Psoas muscle (tissue), 8 donors: ENCODE results near the gene POMP. TPM values are rescaled to one million over a fixed set of nuclear protein-coding genes. Genes with fewer than 3 reads are reported as not detected.
"Not testable (repeated sequence)": the region's sequence is repeated elsewhere in the genome, so short reads cannot be mapped to it uniquely, and the experiment has no call there.

Experiments
- ATAC-seq, 4 donors: fragments of 200-7000 bp; cut with Tn5 transposase; one replicate each; pipeline ENCODE4 v1.9.1; 2020; ENCODE audit warnings: moderate library complexity in 3 of 4, mild to moderate bottlenecking in 2 of 4
- DNase-seq, 2 donors: peaks; one replicate each; pipeline ENCODE4 v3.0.0-alpha.2; 2020
- H3K27ac ChIP-seq: fragments of 200-600 bp; one replicate; pipeline ENCODE4 v1.8.0; 2022
- H3K27me3 ChIP-seq, 3 donors: fragments of 200-600 bp in 1 of 3; one replicate each; pipeline versions ENCODE4 v1.6.1 to v1.8.0; 2013 to 2022; ENCODE audit warnings: low read length in 2 of 3, mild to moderate bottlenecking in 2 of 3, moderate library complexity in 1 of 3; ENCODE audit not compliant: insufficient read depth in 3 of 3
- H3K36me3 ChIP-seq, 2 donors: fragments of 200-600 bp in 1 of 2; one replicate each; pipeline versions ENCODE4 v1.6.1 to v1.8.0; 2013 to 2022; ENCODE audit warnings: low read depth in 1 of 2, mild to moderate bottlenecking in 1 of 2, moderate library complexity in 1 of 2; ENCODE audit not compliant: insufficient read depth in 1 of 2
- H3K4me1 ChIP-seq: fragments of 200-600 bp; one replicate; pipeline ENCODE4 v1.8.0; 2022
- H3K4me3 ChIP-seq: fragments of 200-600 bp; one replicate; pipeline ENCODE4 v1.8.0; 2022; ENCODE audit warnings: mild to moderate bottlenecking
- H3K9me3 ChIP-seq: fragments of 200-600 bp; one replicate; pipeline ENCODE4 v1.8.0; 2022
- WGBS, 3 donors: extraction: QIAGEN DNeasy Blood & Tissue Kit; methylation state at CpG; one replicate each; pipeline versions ENCODE4 v1.1.6 to v1.1.7; 2013; 5-methylcytosine and 5-hydroxymethylcytosine counted together
- intact Hi-C, 2 donors: fragments of 100-400 bp; cut with DNase I; formaldehyde crosslinking; loops; one replicate each; pipeline versions ENCODE4 v1.11.0 to v1.14.2; 2022
- polyA plus RNA-seq, 3 donors: library from polyadenylated mRNA; stranded (reverse); fragments of 200-250 nt; gene quantifications; one replicate each; pipeline ENCODE4 v1.2.3, GENCODE V29; 2013
- total RNA-seq, 4 donors: library from RNA; stranded (reverse); fragmentation: NEBNext Ultra II Directional in 2 of 4; extraction: Animal tissue kit (Norgen Biotek cat#: 25700) in 2 of 4; gene quantifications; one replicate each; pipeline versions ENCODE4 v1.2.1 to v1.2.4, GENCODE V29; 2021 to 2023
- TF ChIP-seq, protein P1 (sequence below): fragments of 200-600 bp; IDR thresholded peaks from one replicate; pipeline ENCODE4 v1.8.0; 2022; ENCODE audit warnings: antibody characterized with exemption
- donor health status: healthy with polysubstance abuse.
- donor health status: DM: no; HTN: no; CAD: no; lungs with moderate emphysema.
- donor health status: Bipolar disorder and iron deficiency.
- donor health status: healthy.
- donor health status: DM: yes; HTN: yes; CAD: no.
- donor health status: DM: no; HTN: no; CAD: no.
- donor health status: DM: no; HTN: no; CAD: no.
- donor health status: DM: yes; HTN: yes; CAD: no.

Gene POMP
- total and polyA plus RNA-seq, 7 donors = 76.3 to 351 (median 128) TPM

DNA sequence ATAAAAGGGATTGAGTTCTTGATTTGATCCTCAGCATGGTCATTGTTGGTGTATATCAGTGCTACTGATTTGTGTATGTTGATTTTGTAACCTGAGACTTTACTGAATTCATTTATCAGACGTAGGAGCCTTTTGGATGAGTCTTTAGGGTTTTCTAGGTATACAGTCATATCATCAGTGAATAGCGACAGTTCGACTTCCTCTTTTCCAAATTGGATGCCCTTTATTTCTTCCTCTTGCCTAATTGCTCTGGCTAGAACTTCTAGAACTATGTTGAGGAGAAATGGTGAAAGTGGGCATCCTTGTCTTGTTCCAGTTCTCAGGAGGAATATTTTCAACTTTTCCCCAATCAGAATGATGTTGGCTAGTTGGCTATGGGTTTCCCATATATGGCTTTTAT is 27.0 kb downstream of the POMP start:
- 67 to 75% (median 71%) methylated on average over 3 of the region's 3 CpGs for WGBS, 3 donors
- DNase-seq (no peak), ATAC-seq (no peak)
- H3K27ac ChIP-seq = no peak overlapping the region
- peaks cover 4% of the 10 kb centered on the region for H3K9me3 ChIP-seq
- H3K27me3 ChIP-seq = no peaks in the 10 kb centered on the region
- no peaks in the 10 kb centered on the region for H3K4me1 ChIP-seq
- peaks cover 0 to under 1% of the 10 kb centered on the region in 2 donors for H3K36me3 ChIP-seq
- TF ChIP-seq, protein P1, sequence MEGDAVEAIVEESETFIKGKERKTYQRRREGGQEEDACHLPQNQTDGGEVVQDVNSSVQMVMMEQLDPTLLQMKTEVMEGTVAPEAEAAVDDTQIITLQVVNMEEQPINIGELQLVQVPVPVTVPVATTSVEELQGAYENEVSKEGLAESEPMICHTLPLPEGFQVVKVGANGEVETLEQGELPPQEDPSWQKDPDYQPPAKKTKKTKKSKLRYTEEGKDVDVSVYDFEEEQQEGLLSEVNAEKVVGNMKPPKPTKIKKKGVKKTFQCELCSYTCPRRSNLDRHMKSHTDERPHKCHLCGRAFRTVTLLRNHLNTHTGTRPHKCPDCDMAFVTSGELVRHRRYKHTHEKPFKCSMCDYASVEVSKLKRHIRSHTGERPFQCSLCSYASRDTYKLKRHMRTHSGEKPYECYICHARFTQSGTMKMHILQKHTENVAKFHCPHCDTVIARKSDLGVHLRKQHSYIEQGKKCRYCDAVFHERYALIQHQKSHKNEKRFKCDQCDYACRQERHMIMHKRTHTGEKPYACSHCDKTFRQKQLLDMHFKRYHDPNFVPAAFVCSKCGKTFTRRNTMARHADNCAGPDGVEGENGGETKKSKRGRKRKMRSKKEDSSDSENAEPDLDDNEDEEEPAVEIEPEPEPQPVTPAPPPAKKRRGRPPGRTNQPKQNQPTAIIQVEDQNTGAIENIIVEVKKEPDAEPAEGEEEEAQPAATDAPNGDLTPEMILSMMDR = no peak
- intact Hi-C loops = no loop called here
- H3K4me3 ChIP-seq = no peak overlapping the region

- H3K4me1 ChIP-seq, H3K4me3 ChIP-seq, DNase-seq, H3K27me3 ChIP-seq, intact Hi-C loops, H3K27ac ChIP-seq, ATAC-seq, H3K9me3 ChIP-seq: not testable (repeated sequence)
- 45 to 59% (median 50%) methylated on average over 11 of the region's 11 CpGs for WGBS, 3 donors
- H3K36me3 ChIP-seq = peaks cover 0 to 26% of the 10 kb centered on the region in 2 donors
Observed at GRCh38 chr13:28693605-28694491, 34.9 kb downstream of the POMP start.

DNA sequence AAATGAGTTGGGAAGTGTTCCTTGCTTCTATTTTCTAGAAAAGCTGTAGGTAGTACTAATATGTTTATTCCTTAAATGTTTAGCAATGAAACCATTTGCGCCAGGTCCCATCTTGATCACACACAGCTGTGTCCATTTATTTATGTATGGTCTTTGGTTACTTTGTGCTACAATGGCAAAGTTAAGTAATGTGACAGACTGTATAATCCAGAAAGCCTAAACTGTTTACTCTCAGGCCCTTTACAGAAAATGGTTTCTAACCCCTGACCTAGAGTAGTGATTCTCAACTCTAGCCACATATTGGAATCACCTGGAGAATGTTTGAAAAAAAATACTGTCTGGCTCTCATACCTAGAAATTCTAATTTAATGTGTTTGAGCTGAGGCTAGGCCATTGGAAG is 38.5 kb downstream of the POMP start:
- DNase-seq (no peak), ATAC-seq (no peak)
- H3K9me3 ChIP-seq = no peaks in the 10 kb centered on the region
- H3K4me1 ChIP-seq = no peaks in the 10 kb centered on the region
- TF ChIP-seq, protein P1 = no peak
- intact Hi-C loops = no loop called here
- no peaks in the 10 kb centered on the region for H3K27me3 ChIP-seq
- WGBS, 3 donors = 97 to 100% (median 97%) methylated on average over 1 of the region's 1 CpG
- no peak overlapping the region for H3K27ac ChIP-seq
- H3K4me3 ChIP-seq = no peak overlapping the region
- H3K36me3 ChIP-seq = peaks cover 5 to 62% of the 10 kb centered on the region in 2 donors

DNA sequence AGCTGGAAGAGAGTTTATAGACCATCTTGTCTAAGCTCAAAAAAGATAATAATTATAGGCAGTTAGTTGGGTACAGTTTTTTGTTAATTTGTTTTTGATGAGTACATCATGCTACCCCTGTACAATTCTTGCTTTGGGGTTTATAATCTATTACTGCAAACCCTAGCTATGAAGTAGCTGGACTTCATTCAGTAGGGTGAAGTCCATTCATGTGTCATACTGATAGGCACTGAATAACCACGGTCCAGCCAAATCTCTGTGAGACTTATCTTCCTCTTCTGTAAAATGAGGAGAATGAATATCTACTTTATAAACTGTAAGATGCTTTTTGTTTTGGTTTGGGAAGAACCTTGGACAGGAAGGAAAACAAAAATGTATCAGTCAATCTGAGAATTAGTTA is 40.3 kb downstream of the POMP start:
- DNase-seq (no peak), ATAC-seq (no peak)
- no peaks in the 10 kb centered on the region for H3K27me3 ChIP-seq
- no peaks in the 10 kb centered on the region for H3K9me3 ChIP-seq
- TF ChIP-seq, protein P1 = no peak
- no peak overlapping the region for H3K4me3 ChIP-seq
- intact Hi-C loops = no loop called here
- H3K4me1 ChIP-seq = no peaks in the 10 kb centered on the region
- peaks cover 5 to 80% of the 10 kb centered on the region in 2 donors for H3K36me3 ChIP-seq
- WGBS, 3 donors = 88 to 95% (median 94%) methylated on average over 1 of the region's 1 CpG
- no peak overlapping the region for H3K27ac ChIP-seq

GRCh38 chr13:28704282-28704681 is 45.4 kb downstream of the POMP start:
- ATAC-seq = no peak
- TF ChIP-seq, protein P1 = no peak
- Histone ChIP-seq H3K27ac (no peak overlapping the region), H3K4me3 (no peak overlapping the region), H3K36me3 (peaks cover 5 to 70% of the 10 kb centered on the region in 2 donors), H3K4me1 (peaks cover 9% of the 10 kb centered on the region), H3K27me3 (no peaks in the 10 kb centered on the region), H3K9me3 (no peaks in the 10 kb centered on the region)
- no peak for DNase-seq
- intact Hi-C loops = loop anchor here in 1 of 2 donors (10.0 kb wide), 1 partner anchor 91 kb away; no protein-coding TSS in a partner anchor
